Heart left ventricle (tissue), 13 donors: ENCODE measurements around the gene TEX38.

Source experiments
- CTCF ChIP-seq, 12 donors: fragments of 200-600 bp; sonication (generic) in 4 of 12; IDR thresholded peaks; one replicate each; pipeline versions ENCODE4 v1.5.0 to v1.8.0; 2018 to 2022; ENCODE audit warnings: antibody characterized with exemption in 12 of 12, mild to moderate bottlenecking in 5 of 12
- POLR2A ChIP-seq, 2 donors: fragments of 450-650 bp; IDR thresholded peaks; one replicate each; pipeline ENCODE4 v1.6.1; 2017; ENCODE audit warnings: antibody characterized with exemption in 2 of 2, mild to moderate bottlenecking in 2 of 2, moderate library complexity in 2 of 2
- donor health status: ischemic (EF 13 %, LVEDD 7.1; RV severe dilation, severe dysfunction).
- donor health status: DM: no; HTN: yes; CAD: no.
- donor health status: DM: no; HTN: no; CAD: no.
- donor health status: ischemic (EF 25% LVEDD 6.9; RV normal size, moderate dysfunction).
- donor health status: ischemic (EF 25% LVEDD 5.7; RV mildly dilated, moderate dysfunction).
- donor health status: ischemic (EF 35%, LVEDD 5.7; RV mildly dilated, moderate dysfunction).
- donor health status: nonischemic (EF 11% LVEDD 7.7; RV severe dilation, severe dysfunction).
- donor health status: DM: yes; HTN: yes; CAD: no.
- donor health status: PGD.
- donor health status: ischemic (EF 29% LVEDD 5.4; RV normal size, mild dysfunction).
- donor health status: nonischemic (EF 23%, LVEDD 6.1; RV moderate dilation, normal function).

GRCh38 chr1:46621930-46622329, 49.7 kb upstream of the TEX38 start:
- TF ChIP-seq CTCF (IDR thresholded peaks at IDR 0.05) (no peak), POLR2A (IDR thresholded peaks at IDR 0.05) (no peak)
